ENCODE data around the gene PRPF31.

- TF ChIP-seq POLR2A (IDR thresholded peaks at IDR 0.05) (no peak), CTCF (IDR thresholded peaks at IDR 0.05) (no peak)
Observed at GRCh38 chr19:54162241-54162805, 46.8 kb downstream of the PRPF31 start.

All from uterus (tissue), 2 donors.